GM18505 (cell line): ENCODE results near the gene ENG.
"Not testable (repeated sequence)": the region's sequence is repeated elsewhere in the genome, so short reads cannot be mapped to it uniquely, and the experiment has no call there.

Source experiments
- ATAC-seq: cut with Tn5 transposase; IDR thresholded peaks from one replicate; pipeline ENCODE4 v1.9.1; 2021; ENCODE audit not compliant: unreplicated experiment
- POLR2A ChIP-seq: IDR thresholded peaks from 4 replicates; pipeline ENCODE4 v1.6.1; 2011; ENCODE audit warnings: borderline replicate concordance; ENCODE audit not compliant: insufficient read depth, insufficient read length; ENCODE audit errors: extremely low read depth

The ENG gene

GRCh38 chr9:127886401-127886972 is 32.0 kb upstream of the ENG start:
- peak; percentile 25 for TF ChIP-seq POLR2A
- ATAC-seq = no peak

GRCh38 chr9:127885508-127886281 is 31.2 kb upstream of the ENG start:
- no peak for TF ChIP-seq POLR2A
- ATAC-seq = no peak

GRCh38 chr9:127884976-127885490 is 30.6 kb upstream of the ENG start:
- ATAC-seq = no peak
- TF ChIP-seq POLR2A = no peak

GRCh38 chr9:127884427-127884911 is 30.0 kb upstream of the ENG start:
- no peak for TF ChIP-seq POLR2A
- ATAC-seq = no peak

- TF ChIP-seq POLR2A = no peak
- no peak for ATAC-seq
Observed at GRCh38 chr9:127883959-127884358, 29.5 kb upstream of the ENG start.

- ATAC-seq = not testable (repeated sequence)
Observed at GRCh38 chr9:127881715-127882114, 27.3 kb upstream of the ENG start.

GRCh38 chr9:127880143-127880542 is 25.7 kb upstream of the ENG start:
- ATAC-seq = no peak
- TF ChIP-seq POLR2A = no peak

- TF ChIP-seq POLR2A = no peak
- ATAC-seq = no peak
Observed at GRCh38 chr9:127878652-127879390, 24.4 kb upstream of the ENG start.

- ATAC-seq = no peak
Observed at GRCh38 chr9:127878001-127878651, 23.7 kb upstream of the ENG start.

GRCh38 chr9:127877566-127877998 is 23.1 kb upstream of the ENG start, which contains the start of gene AK1:
Gene AK1 (minus strand): TSS chr9:127877675. CDS start chr9:127874617, 3,058 bp downstream.
- no peak for TF ChIP-seq POLR2A
- no peak for ATAC-seq

More at GRCh38 chr9:127878001-127878651, 23.7 kb upstream of the ENG start:
- no peak for TF ChIP-seq POLR2A

- no peak for ATAC-seq
- no peak for TF ChIP-seq POLR2A
Observed at GRCh38 chr9:127876764-127877562, 22.5 kb upstream of the ENG start.

GRCh38 chr9:127876026-127876763 is 21.7 kb upstream of the ENG start:
- TF ChIP-seq POLR2A = no peak
- no peak for ATAC-seq

GRCh38 chr9:127875306-127875966 is 21.0 kb upstream of the ENG start:
- ATAC-seq = no peak
- no peak for TF ChIP-seq POLR2A
